ENCODE measurements around the gene CLDN7. TPM values are rescaled to one million over a fixed set of nuclear protein-coding genes. Genes with fewer than 3 reads are reported as not detected.
A peak's percentile ranks its signal among the peaks of the same experiment; 100 is the strongest.

Gene CLDN7
- total and polyA plus RNA-seq, 4 donors = 3.0 to 35.0 (median 19.6) TPM

GRCh38 chr17:7254511-7254910 lies 7.8 kb downstream of the CLDN7 start:
- Histone ChIP-seq H3K4me3 (ENCODE audit: low read depth in 1 of 3, low read length in 3 of 3) (no peak overlapping the region), H3K36me3 (ENCODE audit: control insufficient read depth in 4 of 4, insufficient read depth in 3 of 4, low read depth in 1 of 4, low read length in 3 of 4) (peaks cover 0 to 15% (median 9%) of the 10 kb centered on the region in 4 donors), H3K9me3 (ENCODE audit: control insufficient read depth in 4 of 4, low read length in 3 of 4) (no peaks in the 10 kb centered on the region), H3K4me1 (ENCODE audit: control insufficient read depth in 4 of 4, insufficient read depth in 4 of 4, low read length in 3 of 4) (peaks cover 7 to 43% (median 34%) of the 10 kb centered on the region in 4 donors), H3K9ac (ENCODE audit: low read depth in 1 of 2, low read length in 2 of 2) (no peak overlapping the region), H3K27ac (ENCODE audit: low read depth in 1 of 2, low read length in 2 of 2) (no peak overlapping the region), H3K27me3 (ENCODE audit: control insufficient read depth in 4 of 4, insufficient read depth in 4 of 4, low read length in 3 of 4) (no peaks in the 10 kb centered on the region)
- WGBS = 96% methylated on average over 4 of the region's 4 CpGs
- no peak for TF ChIP-seq EGR1 (IDR thresholded peaks at IDR 0.05; ENCODE audit: low read depth in 2 of 2)
- no peak for TF ChIP-seq JUND (IDR thresholded peaks at IDR 0.05)
- TF ChIP-seq ZBTB33 (IDR thresholded peaks at IDR 0.05) = no peak
- no peak for TF ChIP-seq NR2F2 (IDR thresholded peaks at IDR 0.05)
- no peak for TF ChIP-seq ATF3 (IDR thresholded peaks at IDR 0.05)
- TF ChIP-seq YY1 (IDR thresholded peaks at IDR 0.05) = no peak
- no peak for TF ChIP-seq GABPA (IDR thresholded peaks at IDR 0.05 in 1 of 2, conservative IDR thresholded peaks at IDR 0.05 in 1 of 2)
- TF ChIP-seq MAX (IDR thresholded peaks at IDR 0.05) = no peak
- TF ChIP-seq HNF4G (IDR thresholded peaks at IDR 0.05) = no peak
- no peak for TF ChIP-seq FOXA2 (IDR thresholded peaks at IDR 0.05)
- TF ChIP-seq TAF1 (conservative IDR thresholded peaks at IDR 0.05) = no peak
- no peak for DNase-seq (ENCODE audit: low spot score)

DNA sequence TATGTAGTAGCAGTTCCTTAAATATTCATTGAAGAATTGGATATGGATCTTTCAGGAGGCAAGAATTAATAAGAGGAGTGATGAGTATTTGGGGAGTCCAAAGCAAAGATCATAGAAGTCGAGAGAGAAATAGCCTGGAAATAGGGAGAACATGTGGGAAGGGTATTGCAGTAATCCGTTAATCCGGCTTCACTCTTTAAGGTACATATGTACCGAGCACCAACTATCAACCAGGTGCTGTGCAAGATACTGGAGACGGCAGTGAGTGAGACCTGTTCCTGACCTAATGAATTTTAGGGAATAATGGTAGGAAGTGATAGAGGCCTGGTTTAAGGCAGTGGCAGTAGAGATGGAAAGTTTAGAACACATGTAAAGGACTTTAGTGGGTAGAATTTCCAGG lies 9.2 kb downstream of the CLDN7 start:
- Histone ChIP-seq H3K36me3 (ENCODE audit: control insufficient read depth in 4 of 4, insufficient read depth in 3 of 4, low read depth in 1 of 4, low read length in 3 of 4) (peaks cover 0 to 15% (median 9%) of the 10 kb centered on the region in 4 donors), H3K9ac (ENCODE audit: low read depth in 1 of 2, low read length in 2 of 2) (peak overlapping the region; percentile 49 to 82), H3K27me3 (ENCODE audit: control insufficient read depth in 4 of 4, insufficient read depth in 4 of 4, low read length in 3 of 4) (no peaks in the 10 kb centered on the region), H3K27ac (ENCODE audit: low read depth in 1 of 2, low read length in 2 of 2) (peak overlapping the region; percentile 95 to 100), H3K4me3 (ENCODE audit: low read depth in 1 of 3, low read length in 3 of 3) (peak overlapping the region; percentile 56 to 96 (median 95)), H3K9me3 (ENCODE audit: control insufficient read depth in 4 of 4, low read length in 3 of 4) (no peaks in the 10 kb centered on the region), H3K4me1 (ENCODE audit: control insufficient read depth in 4 of 4, insufficient read depth in 4 of 4, low read length in 3 of 4) (peaks cover 7 to 38% (median 30%) of the 10 kb centered on the region in 4 donors)
- WGBS = 79% methylated on average over 5 of the region's 5 CpGs
- no peak for DNase-seq (ENCODE audit: low spot score)
- TF ChIP-seq JUND (IDR thresholded peaks at IDR 0.05) = no peak
- TF ChIP-seq MAX (IDR thresholded peaks at IDR 0.05) = no peak
- no peak for TF ChIP-seq HNF4G (IDR thresholded peaks at IDR 0.05)

DNA sequence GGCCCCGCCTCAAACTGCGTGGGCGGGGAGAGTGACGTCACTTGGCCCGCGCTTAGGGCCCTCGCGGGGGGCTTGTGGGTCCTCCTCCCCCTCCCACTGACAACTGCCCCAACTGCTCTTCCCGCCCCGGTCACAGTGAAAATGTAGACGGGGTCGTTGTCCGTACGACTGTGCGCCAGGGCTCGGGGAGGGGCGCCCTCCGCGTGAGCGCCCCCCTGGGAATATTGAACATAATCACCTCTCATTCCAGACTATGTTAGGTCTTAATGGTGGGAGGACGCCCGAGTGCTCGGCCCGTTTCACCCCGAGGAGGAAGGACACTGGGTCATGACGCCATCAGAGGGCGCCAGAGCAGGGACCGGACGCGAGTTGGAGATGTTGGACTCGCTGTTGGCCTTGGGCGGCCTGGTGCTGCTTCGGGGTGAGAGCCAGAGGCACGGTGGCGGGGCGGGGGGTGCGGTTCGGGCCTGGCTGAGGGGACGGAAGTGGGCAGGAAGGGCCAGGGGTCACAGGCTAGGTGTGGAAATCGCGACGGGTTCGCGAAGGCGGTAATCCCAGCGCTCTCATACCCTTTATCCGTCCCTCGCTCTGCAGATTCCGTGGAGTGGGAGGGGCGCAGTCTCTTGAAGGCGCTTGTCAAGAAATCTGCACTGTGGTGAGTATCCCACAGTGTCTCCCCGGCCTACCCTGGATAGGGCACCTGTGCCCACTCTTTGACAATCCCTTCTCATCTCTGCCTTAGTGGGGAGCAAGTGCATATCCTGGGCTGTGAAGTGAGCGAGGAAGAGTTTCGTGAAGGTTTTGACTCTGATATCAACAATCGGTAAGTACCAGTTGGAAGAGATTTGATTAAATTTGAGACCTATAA lies 9.9 kb downstream of the CLDN7 start, which contains the start of gene ELP5:
ELP5 (plus strand) TSS at position 40 of the 868 bp plus-strand sequence; CDS start at position 376, 336 bp downstream.
- Histone ChIP-seq H3K27me3 (ENCODE audit: control insufficient read depth in 4 of 4, insufficient read depth in 4 of 4, low read length in 3 of 4) (no peaks in the 10 kb centered on the region), H3K36me3 (ENCODE audit: control insufficient read depth in 4 of 4, insufficient read depth in 3 of 4, low read depth in 1 of 4, low read length in 3 of 4) (peaks cover 0 to 15% (median 9%) of the 10 kb centered on the region in 4 donors), H3K9me3 (ENCODE audit: control insufficient read depth in 4 of 4, low read length in 3 of 4) (no peaks in the 10 kb centered on the region), H3K4me1 (ENCODE audit: control insufficient read depth in 4 of 4, insufficient read depth in 4 of 4, low read length in 3 of 4) (peaks cover 4 to 33% (median 28%) of the 10 kb centered on the region in 4 donors), H3K9ac (ENCODE audit: low read depth in 1 of 2, low read length in 2 of 2) (peak within 1 kb of the TSS; percentile 92 to 95), H3K4me3 (ENCODE audit: low read depth in 1 of 3, low read length in 3 of 3) (peak within 1 kb of the TSS; percentile 93 to 96 (median 95)), H3K27ac (ENCODE audit: low read depth in 1 of 2, low read length in 2 of 2) (peak within 1 kb of the TSS; percentile 95 to 100)
- WGBS = 1% methylated on average over 55 of the region's 55 CpGs
- TF ChIP-seq RXRA (IDR thresholded peaks at IDR 0.05) (peak; percentile 75 to 84), CTCF (IDR thresholded peaks at IDR 0.05; ENCODE audit: low read depth, low read length, missing input control) (no peak), SP1 (IDR thresholded peaks at IDR 0.05) (peak; percentile 79), YY1 (IDR thresholded peaks at IDR 0.05) (peak; percentile 85), NR2F2 (IDR thresholded peaks at IDR 0.05) (no peak), HNF4A (conservative IDR thresholded peaks at IDR 0.05) (peak; percentile 54 to 56), EGR1 (IDR thresholded peaks at IDR 0.05; ENCODE audit: low read depth in 2 of 2) (peak; percentile 100), RAD21 (IDR thresholded peaks at IDR 0.05) (peak; percentile 28 to 43), JUND (IDR thresholded peaks at IDR 0.05) (peak in 1 of 2 donors; percentile 87), HNF4G (IDR thresholded peaks at IDR 0.05) (no peak), FOXA1 (IDR thresholded peaks at IDR 0.05) (no peak), FOXA2 (IDR thresholded peaks at IDR 0.05) (peak; percentile 35)
- TF ChIP-seq, protein P1, sequence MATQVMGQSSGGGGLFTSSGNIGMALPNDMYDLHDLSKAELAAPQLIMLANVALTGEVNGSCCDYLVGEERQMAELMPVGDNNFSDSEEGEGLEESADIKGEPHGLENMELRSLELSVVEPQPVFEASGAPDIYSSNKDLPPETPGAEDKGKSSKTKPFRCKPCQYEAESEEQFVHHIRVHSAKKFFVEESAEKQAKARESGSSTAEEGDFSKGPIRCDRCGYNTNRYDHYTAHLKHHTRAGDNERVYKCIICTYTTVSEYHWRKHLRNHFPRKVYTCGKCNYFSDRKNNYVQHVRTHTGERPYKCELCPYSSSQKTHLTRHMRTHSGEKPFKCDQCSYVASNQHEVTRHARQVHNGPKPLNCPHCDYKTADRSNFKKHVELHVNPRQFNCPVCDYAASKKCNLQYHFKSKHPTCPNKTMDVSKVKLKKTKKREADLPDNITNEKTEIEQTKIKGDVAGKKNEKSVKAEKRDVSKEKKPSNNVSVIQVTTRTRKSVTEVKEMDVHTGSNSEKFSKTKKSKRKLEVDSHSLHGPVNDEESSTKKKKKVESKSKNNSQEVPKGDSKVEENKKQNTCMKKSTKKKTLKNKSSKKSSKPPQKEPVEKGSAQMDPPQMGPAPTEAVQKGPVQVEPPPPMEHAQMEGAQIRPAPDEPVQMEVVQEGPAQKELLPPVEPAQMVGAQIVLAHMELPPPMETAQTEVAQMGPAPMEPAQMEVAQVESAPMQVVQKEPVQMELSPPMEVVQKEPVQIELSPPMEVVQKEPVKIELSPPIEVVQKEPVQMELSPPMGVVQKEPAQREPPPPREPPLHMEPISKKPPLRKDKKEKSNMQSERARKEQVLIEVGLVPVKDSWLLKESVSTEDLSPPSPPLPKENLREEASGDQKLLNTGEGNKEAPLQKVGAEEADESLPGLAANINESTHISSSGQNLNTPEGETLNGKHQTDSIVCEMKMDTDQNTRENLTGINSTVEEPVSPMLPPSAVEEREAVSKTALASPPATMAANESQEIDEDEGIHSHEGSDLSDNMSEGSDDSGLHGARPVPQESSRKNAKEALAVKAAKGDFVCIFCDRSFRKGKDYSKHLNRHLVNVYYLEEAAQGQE (IDR thresholded peaks at IDR 0.05) = peak; percentile 62
- DNase-seq (ENCODE audit: low spot score) = peak; percentile 90

All from liver (tissue), 9 donors.